ENCODE data around the gene POLR2E. TPM values are rescaled to one million over a fixed set of nuclear protein-coding genes. Genes with fewer than 3 reads are reported as not detected.
A peak's percentile ranks its signal among the peaks of the same experiment; 100 is the strongest.

The POLR2E gene
- total and polyA plus RNA-seq, 10 of the 15 experiments (the other 5 are each of a cell fraction or from before 2014, with no cell fraction given): 4.0 to 487 (median 200) TPM

GRCh38 chr19:1110809-1111640 is 15.8 kb upstream of the POLR2E start:
- H3K4me3 ChIP-seq: no peak overlapping the region
- ChIA-PET CTCF (interaction anchor here (3.1 kb wide), 1 partner anchor 82 kb away, joined by 49 read pairs; no protein-coding TSS in a partner anchor), POLR2A (interaction anchor here (0.6 to 0.9 kb wide), 2 partner anchors 44 to 72 kb away, joined by 3 to 4 read pairs; partner anchors contain the start of gene ARHGAP45), SMC1A (ENCODE audit: uncharacterized antibody, unreplicated experiment) (no interaction called here), RAD21 (ENCODE audit: unreplicated experiment) (interaction anchor here (0.7 kb wide), 1 partner anchor 83 kb away, joined by 3 read pairs; no protein-coding TSS in a partner anchor)
- no TSS peak for BruUV-seq (replicated peaks)
- no peaks in the 10 kb centered on the region for H3K27me3 ChIP-seq (replicated peaks in 1 of 2; ENCODE audit: control insufficient read depth in 2 of 2, insufficient read depth in 2 of 2, low read length in 1 of 2)
- H3K4me1 ChIP-seq (ENCODE audit: control insufficient read depth, insufficient read depth, low read length): peaks cover 6% of the 10 kb centered on the region; the same call in 1 of the 2 replicates
- TF ChIP-seq ZNF217 (IDR thresholded peaks at IDR 0.05): no peak
- 0 out of 2 replicates have a peak, but pooled peaks have one; percentile 11 for TF ChIP-seq POLR2AphosphoS2 (IDR thresholded peaks at IDR 0.05; ENCODE audit: low read depth, low read length)
- no peak for FAIRE-seq
- H3K36me3 ChIP-seq (ENCODE audit: control insufficient read depth in 2 of 2, insufficient read depth in 2 of 2, low read length in 1 of 2): peaks cover 0 to 24% of the 10 kb centered on the region in 2 experiments; a peak in 3 of 4 replicates
- no peaks in the 10 kb centered on the region for H3K9me3 ChIP-seq (replicated peaks; ENCODE audit: control insufficient read depth, insufficient read depth, low read length)
- no peak for ATAC-seq
- intact Hi-C loops (cut with micrococcal nuclease; ENCODE audit: unreplicated experiment): loop anchor here (5.0 kb wide), 1 partner anchor 81 kb away; no protein-coding TSS in a partner anchor
- no peak for DNase-seq (ENCODE audit: low read depth, low spot score)
- no peak overlapping the region for H3K27ac ChIP-seq (ENCODE audit: control insufficient read depth, insufficient read depth)
- H3K79me2 ChIP-seq (ENCODE audit: control insufficient read depth, insufficient read depth, low read length): no peaks in the 10 kb centered on the region; the same call in 1 of the 2 replicates
- no peak overlapping the region for H3K4me2 ChIP-seq (ENCODE audit: control insufficient read depth, insufficient read depth)
- H4K20me1 ChIP-seq (ENCODE audit: control insufficient read depth, insufficient read depth): no peaks in the 10 kb centered on the region; the same call in 1 of the 2 replicates
- WGBS (ENCODE audit: insufficient coverage, insufficient replicate concordance, low lambda C conversion rate, missing lambda C conversion rate): 81% methylated on average over 17 of the region's 18 CpGs
- no peak overlapping the region for H2AFZ ChIP-seq (ENCODE audit: control insufficient read depth, low read depth, low read length)
- H3K9ac ChIP-seq (ENCODE audit: control insufficient read depth, insufficient read depth, low read length): no peak overlapping the region
- in situ Hi-C loops (cut with MboI): no loop called here

DNA sequence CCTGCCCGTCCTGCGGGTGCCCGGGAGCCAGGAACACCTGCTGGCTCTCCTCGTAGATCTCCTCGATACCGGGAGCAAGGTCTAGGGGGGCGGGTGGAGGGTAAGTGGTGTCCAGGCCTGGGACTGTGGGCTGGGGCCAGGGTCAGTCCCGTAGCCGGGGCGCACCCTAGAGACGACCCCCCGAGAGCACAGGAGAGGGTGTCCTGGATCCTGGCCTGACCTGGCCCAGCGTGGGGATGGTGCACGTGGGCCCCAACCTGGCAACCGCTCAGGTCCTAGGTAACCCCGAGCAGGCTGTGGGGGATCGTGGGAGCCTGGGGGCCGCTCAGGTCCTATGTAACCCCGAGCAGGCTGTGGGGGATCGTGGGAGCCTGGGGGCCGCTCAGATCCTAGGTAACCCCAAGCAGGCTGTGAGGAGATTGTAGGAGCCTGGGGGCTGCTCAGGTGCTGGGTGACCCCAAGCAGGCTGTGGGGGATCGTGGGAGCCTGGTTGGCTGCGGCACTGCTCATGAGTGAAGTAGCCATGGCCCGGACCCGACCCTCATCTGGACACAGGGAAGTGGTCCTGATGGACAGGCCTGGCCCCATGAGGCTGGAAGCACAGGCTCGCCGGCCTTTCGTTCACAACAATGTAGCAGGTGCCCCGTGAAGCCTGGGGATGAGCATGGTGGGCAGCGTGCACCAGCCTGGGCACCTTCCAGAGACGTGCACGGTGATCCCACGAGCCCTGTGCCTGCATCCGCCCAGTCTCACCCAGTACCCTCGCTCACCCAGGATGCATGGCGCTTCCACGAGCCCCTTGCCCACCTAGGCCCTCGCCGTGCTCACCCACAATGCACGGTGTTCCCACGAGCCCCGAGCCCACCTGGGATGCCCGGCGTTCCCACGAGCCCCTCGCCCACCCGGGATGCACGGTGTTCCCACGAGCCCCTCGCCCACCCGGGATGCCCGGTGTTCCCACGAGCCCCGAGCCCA is 14.8 kb upstream of the POLR2E start:
- H4K20me1 ChIP-seq (ENCODE audit: control insufficient read depth, insufficient read depth): no peaks in the 10 kb centered on the region; the same call in 1 of the 2 replicates
- H3K9me3 ChIP-seq (replicated peaks; ENCODE audit: control insufficient read depth, insufficient read depth, low read length): no peaks in the 10 kb centered on the region
- ATAC-seq (no peak), FAIRE-seq (no peak), DNase-seq (ENCODE audit: low read depth, low spot score) (no peak)
- no peak overlapping the region for H3K9ac ChIP-seq (ENCODE audit: control insufficient read depth, insufficient read depth, low read length)
- in situ Hi-C loops (cut with MboI) (loop anchor here (5.0 kb wide), 1 partner anchor 92 kb away; no protein-coding TSS in a partner anchor), intact Hi-C loops (cut with micrococcal nuclease; ENCODE audit: unreplicated experiment) (loop anchor here (5.0 kb wide), 1 partner anchor 82 kb away; no protein-coding TSS in a partner anchor)
- no peak overlapping the region for H3K4me2 ChIP-seq (ENCODE audit: control insufficient read depth, insufficient read depth)
- SMC1A ChIA-PET (ENCODE audit: uncharacterized antibody, unreplicated experiment): no interaction called here
- CTCF ChIA-PET: no interaction called here
- POLR2A ChIA-PET: no interaction called here
- WGBS (ENCODE audit: insufficient coverage, insufficient replicate concordance, low lambda C conversion rate, missing lambda C conversion rate): 92% methylated on average over 50 of the region's 54 CpGs
- BruUV-seq (replicated peaks): no TSS peak
- H3K79me2 ChIP-seq (ENCODE audit: control insufficient read depth, insufficient read depth, low read length): peaks cover 5% of the 10 kb centered on the region
- RAD21 ChIA-PET (ENCODE audit: unreplicated experiment): no interaction called here
- H3K27me3 ChIP-seq (replicated peaks in 1 of 2; ENCODE audit: control insufficient read depth in 2 of 2, insufficient read depth in 2 of 2, low read length in 1 of 2): no peaks in the 10 kb centered on the region
- no peak for TF ChIP-seq SUPT20H (IDR thresholded peaks at IDR 0.05; ENCODE audit: borderline replicate concordance, control insufficient read depth, low read depth, low read length)
- TF ChIP-seq POLR2AphosphoS2 (IDR thresholded peaks at IDR 0.05; ENCODE audit: low read depth, low read length): 0 out of 2 replicates have a peak, but pooled peaks have one; percentile 29
- no peak overlapping the region for H3K4me3 ChIP-seq
- peaks cover 6% of the 10 kb centered on the region; the same call in 1 of the 2 replicates for H3K4me1 ChIP-seq (ENCODE audit: control insufficient read depth, insufficient read depth, low read length)
- peaks cover 0 to 21% of the 10 kb centered on the region in 2 experiments; a peak in 3 of 4 replicates for H3K36me3 ChIP-seq (ENCODE audit: control insufficient read depth in 2 of 2, insufficient read depth in 2 of 2, low read length in 1 of 2)
- H2AFZ ChIP-seq (ENCODE audit: control insufficient read depth, low read depth, low read length): no peak overlapping the region
- no peak overlapping the region for H3K27ac ChIP-seq (ENCODE audit: control insufficient read depth, insufficient read depth)

Data from GM12878 (cell line).